GM21619 (cell line): ENCODE measurements around the gene ZBTB40.

Source experiments
- ATAC-seq: cut with Tn5 transposase; IDR thresholded peaks from one replicate; pipeline ENCODE4 v1.9.1; 2021; ENCODE audit not compliant: unreplicated experiment

ZBTB40 gene

GRCh38 chr1:22503721-22504410 lies 52.2 kb downstream of the ZBTB40 start:
- ATAC-seq: no peak

DNA sequence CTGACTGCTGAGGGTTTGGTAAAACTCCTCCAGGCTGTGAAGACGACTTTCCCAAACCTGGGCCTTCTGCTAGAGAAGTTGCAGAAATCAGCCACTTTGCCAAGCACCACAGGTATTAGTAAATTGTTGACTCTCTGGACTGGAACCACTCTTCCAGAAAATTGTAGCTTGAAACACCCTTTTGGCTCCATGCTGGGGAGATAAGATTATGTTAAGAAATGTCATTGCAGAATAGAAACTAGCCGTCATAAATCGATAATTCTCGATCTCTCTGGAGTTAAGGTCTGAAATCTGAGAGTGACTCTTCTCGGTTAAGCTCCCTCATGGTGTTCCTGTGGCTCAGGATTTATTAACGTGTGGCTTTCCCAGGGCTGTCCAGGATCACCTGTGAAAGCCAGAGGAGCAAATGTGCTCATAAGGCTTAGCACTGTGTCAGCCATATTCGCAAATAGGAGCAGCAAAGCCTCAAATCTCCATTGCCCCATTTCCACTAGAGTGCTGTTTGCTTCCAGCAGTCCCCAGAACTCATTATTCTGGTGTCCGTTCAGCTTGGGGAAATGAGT lies 54.6 kb downstream of the ZBTB40 start:
- ATAC-seq: no peak

DNA sequence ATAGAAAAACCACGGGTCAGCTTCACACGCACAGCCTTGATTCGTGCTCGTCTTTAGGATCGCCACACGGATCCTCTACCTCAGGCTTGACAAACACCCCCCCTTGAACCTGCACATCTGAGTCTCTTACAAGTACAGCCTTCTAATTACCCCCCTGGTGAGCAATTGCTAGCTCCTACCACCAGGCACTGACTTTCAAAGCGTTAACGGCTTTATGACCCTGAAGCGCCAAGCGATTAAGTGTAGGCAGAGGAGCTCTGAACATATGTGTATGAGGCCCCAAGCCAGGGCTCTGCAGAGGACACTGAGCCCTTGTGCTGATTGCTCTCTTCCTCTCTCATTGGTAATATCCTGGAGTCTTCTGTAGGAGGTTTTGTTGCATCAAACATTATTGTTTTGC lies 55.9 kb downstream of the ZBTB40 start:
- ATAC-seq: no peak

GRCh38 chr1:22508329-22508728 lies 56.7 kb downstream of the ZBTB40 start:
- ATAC-seq: no peak

- no peak for ATAC-seq
Measured at GRCh38 chr1:22508991-22509390, 57.3 kb downstream of the ZBTB40 start.

GRCh38 chr1:22509815-22510214 lies 58.2 kb downstream of the ZBTB40 start:
- ATAC-seq: no peak

GRCh38 chr1:22512873-22513272 lies 61.2 kb downstream of the ZBTB40 start:
- ATAC-seq: no peak

- no peak for ATAC-seq
Measured at GRCh38 chr1:22516906-22517571, 65.4 kb downstream of the ZBTB40 start.

DNA sequence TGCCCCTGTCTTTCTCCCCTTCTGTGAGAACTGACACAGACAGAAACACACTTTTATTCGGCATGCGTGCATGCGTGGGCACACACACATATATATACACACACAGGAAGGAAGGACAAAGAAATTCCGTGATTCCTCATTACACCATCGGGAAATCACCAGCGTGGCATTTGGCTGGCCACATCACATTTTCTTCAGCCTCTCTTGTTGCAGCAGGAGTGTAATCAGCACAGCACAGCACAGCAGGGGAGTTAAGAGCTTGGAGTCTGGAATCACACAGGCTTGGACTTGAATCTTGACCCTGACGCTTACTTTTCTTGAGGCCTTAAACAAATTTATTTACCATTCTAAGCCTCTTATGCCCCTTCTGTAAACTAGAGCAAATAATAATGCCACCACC lies 66.3 kb downstream of the ZBTB40 start:
- no peak for ATAC-seq

- no peak for ATAC-seq
Measured at GRCh38 chr1:22518379-22518778, 66.7 kb downstream of the ZBTB40 start.

- no peak for ATAC-seq
Measured at GRCh38 chr1:22520871-22521270, 69.2 kb downstream of the ZBTB40 start.

DNA sequence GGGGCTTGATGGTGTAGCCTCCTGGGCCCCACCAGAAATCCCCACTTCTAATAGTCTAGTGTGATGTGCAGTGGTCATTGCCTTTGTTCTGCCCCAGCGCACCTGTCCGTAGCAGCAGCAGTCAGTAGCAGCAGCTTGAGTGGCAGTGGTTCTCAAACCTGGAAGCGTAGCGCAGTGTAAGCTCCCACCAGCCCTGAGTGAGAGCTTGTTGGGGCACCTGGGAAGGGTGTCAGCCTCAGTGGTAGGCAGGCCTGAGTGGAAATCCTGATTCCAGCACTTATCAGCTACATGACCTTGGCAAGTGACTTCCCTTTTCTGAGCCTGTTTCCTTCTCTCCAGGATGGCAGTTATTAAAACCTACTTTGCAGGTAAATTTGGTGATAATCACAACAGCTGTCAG lies 70.0 kb downstream of the ZBTB40 start:
- ATAC-seq: no peak

GRCh38 chr1:22522221-22522743 lies 70.6 kb downstream of the ZBTB40 start:
- no peak for ATAC-seq

GRCh38 chr1:22524481-22524880 lies 72.8 kb downstream of the ZBTB40 start:
- no peak for ATAC-seq

GRCh38 chr1:22525211-22525610 lies 73.6 kb downstream of the ZBTB40 start:
- no peak for ATAC-seq

- no peak for ATAC-seq
Measured at GRCh38 chr1:22525646-22526045, 74.0 kb downstream of the ZBTB40 start.

GRCh38 chr1:22526098-22526497 lies 74.4 kb downstream of the ZBTB40 start:
- no peak for ATAC-seq

GRCh38 chr1:22526677-22527076 lies 75.0 kb downstream of the ZBTB40 start:
- ATAC-seq: no peak

GRCh38 chr1:22527122-22527521 lies 75.5 kb downstream of the ZBTB40 start:
- no peak for ATAC-seq

DNA sequence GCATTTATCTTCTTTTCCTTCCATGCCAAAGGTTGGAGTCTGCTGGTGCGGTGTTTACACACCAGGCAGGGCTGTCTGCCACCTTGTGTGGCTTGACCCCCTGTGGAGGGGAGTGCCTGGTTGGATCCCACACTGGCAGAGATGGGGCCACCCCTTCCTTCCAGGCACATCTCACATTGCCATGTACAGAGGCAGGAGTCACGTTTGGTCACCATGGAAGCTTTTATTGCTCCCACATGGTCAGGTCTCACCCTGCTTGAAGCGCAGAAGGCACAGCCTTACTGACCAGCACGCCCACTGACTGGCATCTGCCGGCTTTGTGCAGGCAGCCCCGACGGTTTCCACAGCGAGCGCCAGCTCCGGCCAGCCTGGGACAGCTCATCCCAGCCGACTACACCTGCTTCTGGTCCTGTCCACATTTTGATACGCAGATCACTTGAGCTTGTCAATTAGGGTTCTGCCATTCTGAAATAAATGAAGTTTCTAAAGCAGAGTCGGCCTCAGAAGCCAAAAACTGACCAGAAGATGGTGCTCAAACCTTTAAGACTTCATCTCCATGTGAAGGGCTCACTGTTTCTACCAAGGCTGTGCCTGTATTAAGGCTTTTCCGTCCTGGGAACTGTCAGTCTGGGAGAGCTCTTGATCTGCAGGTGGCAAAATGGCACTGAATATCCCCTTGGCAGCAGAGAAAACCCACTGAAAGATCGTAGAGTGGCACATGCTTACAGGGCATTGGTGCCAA lies 76.1 kb downstream of the ZBTB40 start:
- ATAC-seq: no peak

GRCh38 chr1:22528451-22528850 lies 76.8 kb downstream of the ZBTB40 start:
- ATAC-seq: no peak
